ENCODE results near the gene CALU. TPM values are rescaled to one million over a fixed set of nuclear protein-coding genes. Genes with fewer than 3 reads are reported as not detected.

CALU gene
- total RNA-seq, 1 experiment from 2014 or later, result 168 TPM

- peaks cover 7% of the 10 kb centered on the region for H3K23me2 ChIP-seq (ENCODE audit: insufficient read length, low read depth, low read length, poor library complexity, severe bottlenecking)
- peaks cover 3% of the 10 kb centered on the region; the same call in 1 of the 2 replicates for H3K4me1 ChIP-seq (ENCODE audit: insufficient read depth, low read length)
- Mint-ChIP-seq H3K9me3 (peaks cover 0 to 6% of the 10 kb centered on the region in 2 experiments; a peak in 2 of 5 replicates), H3K36me3 (ENCODE audit: insufficient read depth in 1 of 3, low read depth in 3 of 3) (peaks cover 0 to 5% (median 0%) of the 10 kb centered on the region in 3 experiments; a peak in 2 of 7 replicates), H3K4me3 (peak overlapping the region; percentile 93 to 96), H3K4me1 (peaks cover 40 to 45% of the 10 kb centered on the region in 2 experiments), H3K27me3 (ENCODE audit: low read depth) (peaks cover 29% of the 10 kb centered on the region), H3K27ac (peak overlapping the region; percentile 59 to 94 (median 75); a peak in 4 of 7 replicates)
- no peak overlapping the region for H3K27ac ChIP-seq (ENCODE audit: insufficient read length, low read depth, low read length)
- peak overlapping the region; percentile 66 for H3K18ac ChIP-seq (ENCODE audit: insufficient read length, low read depth, low read length)
- H3K79me1 ChIP-seq (ENCODE audit: insufficient read depth, low read depth, low read length, poor library complexity, severe bottlenecking), result no peaks in the 10 kb centered on the region
- no peak overlapping the region for H2AFZ ChIP-seq (ENCODE audit: low read length)
- H2AK5ac ChIP-seq (ENCODE audit: insufficient read length, low read length), result no peak overlapping the region
- H4K91ac ChIP-seq (ENCODE audit: insufficient read length, low read depth, low read length), result no peak overlapping the region
- no peak overlapping the region for H2BK5ac ChIP-seq (ENCODE audit: insufficient read length, low read length)
- peak; percentile 67 for TF ChIP-seq CTCF (conservative IDR thresholded peaks at IDR 0.05)
- no peak overlapping the region for H2BK120ac ChIP-seq (ENCODE audit: low read depth, low read length, poor library complexity, severe bottlenecking)
- no peaks in the 10 kb centered on the region for H3K79me2 ChIP-seq (ENCODE audit: insufficient read depth, low read length)
- H4K5ac ChIP-seq (ENCODE audit: insufficient read length, low read depth, low read length), result no peak overlapping the region
- no peak overlapping the region for H2BK12ac ChIP-seq (ENCODE audit: insufficient read length, low read depth, low read length)
- no peak overlapping the region for H3K56ac ChIP-seq (ENCODE audit: insufficient read length, low read depth, low read length)
- no CpG with 5 or more reads among the region's 37 CpGs for WGBS (ENCODE audit: extremely low coverage, insufficient read length, low lambda C conversion rate)
- peak; percentile 91 for DNase-seq
- no peak overlapping the region for H3T11ph ChIP-seq (ENCODE audit: low read length)
- no peak overlapping the region for H3K9ac ChIP-seq (ENCODE audit: extremely low read depth, insufficient read length, low read length)
- no peaks in the 10 kb centered on the region for H3K9me3 ChIP-seq (ENCODE audit: control insufficient read depth, low read depth, low read length)
- no peak overlapping the region for H2BK20ac ChIP-seq (ENCODE audit: low read depth, low read length, poor library complexity, severe bottlenecking)
- peak overlapping the region; percentile 82 for H3K14ac ChIP-seq (ENCODE audit: insufficient read depth, low read length)
- H4K8ac ChIP-seq (replicated peaks; ENCODE audit: insufficient read length, low read depth, low read length), result no peak overlapping the region
- H3K4me2 ChIP-seq (ENCODE audit: insufficient read depth, insufficient read length, low read length), result peak overlapping the region; percentile 64
- no peak overlapping the region for H3K23ac ChIP-seq (ENCODE audit: insufficient read length, low read depth, low read length)
- H3K27me3 ChIP-seq (ENCODE audit: insufficient read depth, low read length), result no peaks in the 10 kb centered on the region
- H3K4ac ChIP-seq (ENCODE audit: low read depth, low read length), result no peak overlapping the region
- no peak overlapping the region for H2BK15ac ChIP-seq (ENCODE audit: low read depth, low read length)
- no peaks in the 10 kb centered on the region for H4K20me1 ChIP-seq (ENCODE audit: control insufficient read depth, insufficient read depth, insufficient read length)
Observed at GRCh38 chr7:128697302-128697905, 41.8 kb upstream of the CALU start.

Data from H9 (cell line).